PC-9 (cell line): ENCODE data around the gene LMBRD2. TPM values are rescaled to one million over a fixed set of nuclear protein-coding genes. Genes with fewer than 3 reads are reported as not detected.
"Not testable (repeated sequence)": the region's sequence is repeated elsewhere in the genome, so short reads cannot be mapped to it uniquely, and the experiment has no call there.

ENCODE experiments used
- Bru-seq: library from RNA; stranded (reverse); fragments of 400-500 nt; gene quantifications from one replicate; lab custom pipeline; 2021; lab: Mats Ljungman, UMichigan
- BruChase-seq, 2 experiments: library from RNA; stranded (reverse); fragments of 400-500 nt; gene quantifications; one replicate each; lab custom pipeline; 2021; lab: Mats Ljungman, UMichigan
- BruUV-seq: library from RNA; stranded (reverse); fragments of 400-500 nt; replicated peaks from 2 replicates; lab custom pipeline; 2021; lab: Mats Ljungman, UMichigan
- CTCF ChIA-PET: fragments of 300-600 bp; sonication (Branson Sonifier 250); formaldehyde crosslinking; loops from one replicate; lab custom pipeline; 2022; ENCODE audit warnings: antibody characterized with exemption; lab: Charles Lee
- POLR2A ChIA-PET: fragments of 300-600 bp; sonication (Branson Sonifier 250); formaldehyde crosslinking; loops from one replicate; lab custom pipeline; 2022; ENCODE audit warnings: antibody characterized with exemption; ENCODE audit not compliant: unreplicated experiment; lab: Charles Lee
- DNase-seq, 2 experiments: peaks; one replicate each; pipeline versions ENCODE4 v3.0.0 to v3.0.0-alpha.2; 2015 to 2022; ENCODE audit warnings: mixed read lengths in 1 of 2
- H2AFZ ChIP-seq: fragments of 200-600 bp; sonication (generic); 2 replicates; pipeline ENCODE4 v1.8.1; 2017; ENCODE audit warnings: antibody characterized with exemption
- H3F3A ChIP-seq: fragments of 200-600 bp; sonication (generic); 2 replicates; pipeline ENCODE4 v1.8.1; 2017; ENCODE audit warnings: antibody characterized with exemption, mild to moderate bottlenecking, low read depth; ENCODE audit not compliant: insufficient read depth
- H3K27ac ChIP-seq: fragments of 200-600 bp; sonication (generic); 2 replicates; pipeline ENCODE4 v1.6.1; 2016; ENCODE audit warnings: mixed run types
- H3K27me3 ChIP-seq: fragments of 200-600 bp; sonication (generic); 2 replicates; pipeline ENCODE4 v1.6.1; 2016; ENCODE audit warnings: low read depth, mixed run types; ENCODE audit not compliant: insufficient read depth
- H3K36me3 ChIP-seq: fragments of 200-600 bp; sonication (generic); 2 replicates; pipeline ENCODE4 v1.6.1; 2016; ENCODE audit warnings: low read depth, mixed run types
- H3K4me1 ChIP-seq: fragments of 200-600 bp; sonication (generic); replicated peaks from 2 replicates; pipeline ENCODE4 v1.6.1; 2016; ENCODE audit warnings: mixed run types; ENCODE audit not compliant: insufficient read depth
- H3K4me2 ChIP-seq: fragments of 200-600 bp; sonication (generic); 2 replicates; pipeline ENCODE4 v1.6.1; 2017; ENCODE audit warnings: mixed run types
- H3K4me3 ChIP-seq: fragments of 200-600 bp; sonication (generic); 2 replicates; pipeline ENCODE4 v1.6.1; 2016; ENCODE audit warnings: mixed run types
- H3K79me2 ChIP-seq: fragments of 200-600 bp; sonication (generic); 2 replicates; pipeline ENCODE4 v1.6.1; 2017; ENCODE audit warnings: low read depth, mixed run types
- H3K9me2 ChIP-seq: fragments of 200-600 bp; sonication (generic); 2 replicates; pipeline ENCODE4 v1.8.1; 2017; ENCODE audit warnings: mild to moderate bottlenecking; ENCODE audit not compliant: insufficient read depth
- H3K9me3 ChIP-seq: fragments of 200-600 bp; sonication (generic); 2 replicates; pipeline ENCODE4 v1.8.1; 2016; ENCODE audit warnings: low read depth; ENCODE audit not compliant: insufficient read depth
- H4K20me1 ChIP-seq: fragments of 200-600 bp; sonication (generic); 2 replicates; pipeline ENCODE4 v1.8.1; 2017; ENCODE audit not compliant: insufficient read depth
- CTCF ChIP-seq: fragments of 200-600 bp; sonication (generic); conservative IDR thresholded peaks from 2 replicates; pipeline ENCODE4 v1.6.1; 2017; ENCODE audit warnings: mixed run types, antibody characterized with exemption, mild to moderate bottlenecking, moderate library complexity
- EZH2 ChIP-seq: fragments of 200-600 bp; sonication (generic); IDR thresholded peaks from 2 replicates; pipeline ENCODE4 v1.8.0; 2017; ENCODE audit warnings: antibody characterized with exemption, low read depth
- intact Hi-C: fragments of 100-400 bp; cut with micrococcal nuclease; formaldehyde crosslinking; loops from one replicate; pipeline ENCODE4 v1.10.0; 2022; ENCODE audit not compliant: unreplicated experiment
- long read RNA-seq: library from polyadenylated mRNA; stranded (forward); transcript quantifications from one replicate; pipeline ENCODE4 v2.0.0, GENCODE V29; 2022
- total RNA-seq: library from RNA; stranded (reverse); gene quantifications from 2 replicates; pipeline ENCODE4 v1.2.3, GENCODE V29; 2021

Gene LMBRD2
- total RNA-seq (8.5 and 18.0 TPM in 2 replicates), Bru-seq, nascent RNA (percentile 71 among the genes with signal in this experiment), BruChase-seq, experiment 1, labeled RNA remaining after a 2-hour chase (percentile 74 among the genes with signal in this experiment), BruChase-seq, experiment 2, labeled RNA remaining after a 6-hour chase (percentile 79 among the genes with signal in this experiment)
- long read RNA-seq, full-length matches to known transcripts = 5 of 17 reads
- long read RNA-seq, partial matches to known transcripts = 2 of 17 reads
- long read RNA-seq, other reads (novel, unspliced or antisense) = 10 of 17 reads

DNA sequence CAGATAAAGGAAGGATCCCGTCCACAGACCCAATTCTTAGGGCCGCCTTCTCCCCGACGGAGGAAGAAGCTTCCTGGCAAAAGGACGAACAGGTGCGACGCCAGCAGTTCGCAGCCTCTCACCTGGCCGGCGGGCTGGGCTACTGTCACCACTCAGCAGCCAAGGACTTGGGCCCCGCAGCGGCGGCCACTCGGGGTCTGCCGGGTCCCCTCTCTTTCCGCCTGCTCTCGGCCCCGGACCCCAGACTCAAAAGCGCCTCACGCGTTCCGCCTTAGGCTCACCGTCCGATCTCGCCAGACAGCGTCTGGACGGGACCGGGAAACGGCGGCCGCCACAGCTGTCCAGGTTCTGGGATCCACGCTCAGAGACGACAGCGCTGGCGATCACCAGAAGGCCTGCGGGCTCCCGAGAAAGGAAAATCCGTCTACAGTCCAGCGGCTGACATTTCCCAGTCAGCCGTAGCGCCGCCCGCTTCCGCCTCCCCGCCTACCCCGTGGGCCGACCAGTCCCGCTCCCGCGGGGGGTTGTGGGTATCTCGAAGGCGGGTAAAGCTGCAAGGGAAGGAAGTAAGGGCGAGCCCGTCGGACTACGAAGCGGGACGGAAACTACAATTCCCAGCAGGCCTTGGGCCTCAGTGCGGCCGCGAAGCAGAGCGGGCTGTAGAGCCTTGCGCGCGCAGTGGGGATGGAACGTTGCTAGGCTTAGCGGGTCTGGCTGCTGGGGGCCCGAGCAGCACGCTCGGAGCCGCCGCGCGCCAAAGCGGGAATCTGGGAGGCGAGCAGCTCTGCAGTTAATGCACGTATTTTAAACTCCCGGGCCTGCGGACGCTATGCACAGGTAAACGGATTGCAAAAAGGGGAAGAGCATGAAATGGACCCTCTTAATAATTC is at the start of gene LMBRD2, which contains the start of gene SKP2:
Gene LMBRD2 (minus strand): TSS at position 454 of the 890 bp plus-strand sequence. CDS start 8,538 bp downstream, outside the sequence.
Gene SKP2 (plus strand): TSS at position 678 of the 890 bp plus-strand sequence. CDS start 152 bp downstream, at position 830.
- H3K79me2 ChIP-seq = peaks cover 44% of the 10 kb centered on the region
- H3F3A ChIP-seq = peaks cover 8% of the 10 kb centered on the region; the same call in 1 of the 2 replicates
- H3K4me3 ChIP-seq = peak within 1 kb of the TSS; percentile 90
- H3K4me1 ChIP-seq = peaks cover 17% of the 10 kb centered on the region
- DNase-seq = peak; percentile 98 to 100
- POLR2A ChIA-PET = interaction anchor here (0.6 to 0.7 kb wide), 5 partner anchors 22 to 725 kb away, joined by 3 to 13 read pairs (median 4); partner anchors contain the start of gene NADK2
- no peaks in the 10 kb centered on the region for H3K27me3 ChIP-seq
- TSS peak; percentile 67 for BruUV-seq
- H3K9me3 ChIP-seq = no peaks in the 10 kb centered on the region
- H3K4me2 ChIP-seq = peak within 1 kb of the TSS; percentile 88
- peak within 1 kb of the TSS; percentile 38 for H3K27ac ChIP-seq
- no peak for TF ChIP-seq CTCF
- CTCF ChIA-PET = interaction anchor here (0.7 to 1.8 kb wide), 3 partner anchors 72 to 93 kb away, joined by 3 to 16 read pairs (median 3); no protein-coding TSS in a partner anchor
- H3K9me2 ChIP-seq = no peaks in the 10 kb centered on the region
- peaks cover 8% of the 10 kb centered on the region for H3K36me3 ChIP-seq
- peak within 1 kb of the TSS; percentile 95 for H2AFZ ChIP-seq
- intact Hi-C loops = loop anchor here (1.0 to 5.0 kb wide), 3 partner anchors 91 to 1219 kb away; partner anchors contain the start of gene NIPBL
- H4K20me1 ChIP-seq = no peaks in the 10 kb centered on the region

GRCh38 chr5:36200513-36200912 is 48.8 kb upstream of the LMBRD2 start:
- Histone ChIP-seq H3K27me3 (no peaks in the 10 kb centered on the region), H3K9me2 (no peaks in the 10 kb centered on the region), H3K4me2 (no peak overlapping the region), H3K4me3 (no peak overlapping the region), H4K20me1 (no peaks in the 10 kb centered on the region), H3K27ac (no peak overlapping the region), H3K36me3 (peaks cover 39% of the 10 kb centered on the region), H3K79me2 (no peaks in the 10 kb centered on the region), H3F3A (peaks cover 7% of the 10 kb centered on the region; the same call in 1 of the 2 replicates), H3K4me1 (no peaks in the 10 kb centered on the region), H2AFZ (no peak overlapping the region), H3K9me3 (no peaks in the 10 kb centered on the region; the same call in 1 of the 2 replicates)
- POLR2A ChIA-PET = no interaction called here
- CTCF ChIA-PET = no interaction called here
- intact Hi-C loops = no loop called here
- TF ChIP-seq CTCF (no peak), EZH2 (no peak)
- peak in 1 of 2 experiments; percentile 51 for DNase-seq
- no TSS peak for BruUV-seq

GRCh38 chr5:36199620-36200019 is 47.9 kb upstream of the LMBRD2 start:
- intact Hi-C loops = no loop called here
- Histone ChIP-seq H3K79me2 (no peaks in the 10 kb centered on the region), H3K9me2 (no peaks in the 10 kb centered on the region), H3F3A (peaks cover 7% of the 10 kb centered on the region; the same call in 1 of the 2 replicates), H3K4me3 (no peak overlapping the region), H4K20me1 (no peaks in the 10 kb centered on the region), H3K9me3 (no peaks in the 10 kb centered on the region; the same call in 1 of the 2 replicates), H3K27me3 (no peaks in the 10 kb centered on the region), H3K27ac (no peak overlapping the region), H3K36me3 (peaks cover 40% of the 10 kb centered on the region), H3K4me2 (no peak overlapping the region), H2AFZ (no peak overlapping the region), H3K4me1 (no peaks in the 10 kb centered on the region)
- TF ChIP-seq EZH2 (no peak), CTCF (no peak)
- no peak for DNase-seq
- POLR2A ChIA-PET = no interaction called here
- no TSS peak for BruUV-seq
- CTCF ChIA-PET = no interaction called here

GRCh38 chr5:36198783-36199182 is 47.1 kb upstream of the LMBRD2 start:
- POLR2A ChIA-PET = interaction anchor here (0.7 kb wide), 1 partner anchor 480 kb away, joined by 7 read pairs; no protein-coding TSS in a partner anchor
- H3K27me3 ChIP-seq, H3K9me3 ChIP-seq, H3K4me2 ChIP-seq, H3K27ac ChIP-seq, H3K79me2 ChIP-seq, H3K4me3 ChIP-seq, DNase-seq, H3F3A ChIP-seq, H3K9me2 ChIP-seq, H2AFZ ChIP-seq, BruUV-seq, H3K4me1 ChIP-seq, intact Hi-C loops, H4K20me1 ChIP-seq, CTCF ChIA-PET: not testable (repeated sequence)
- H3K36me3 ChIP-seq = peaks cover 40% of the 10 kb centered on the region
